BE2C (cell line): ENCODE data around the gene INO80D.
"Not testable (repeated sequence)": the region's sequence is repeated elsewhere in the genome, so short reads cannot be mapped to it uniquely, and the experiment has no call there.

ENCODE experiments used
- DNase-seq: peaks from one replicate; pipeline ENCODE4 v3.0.0-alpha.2; 2020
- H3K27me3 ChIP-seq: fragments of 250-450 bp; sonication (Bioruptor Pico); 2 replicates; pipeline ENCODE4 v1.5.1; 2020; ENCODE audit warnings: mild to moderate bottlenecking
- H3K36me3 ChIP-seq: fragments of 250-450 bp; sonication (Bioruptor Pico); 2 replicates; pipeline ENCODE4 v1.5.1; 2020; ENCODE audit warnings: mild to moderate bottlenecking
- H3K4me1 ChIP-seq: fragments of 250-450 bp; sonication (Bioruptor Pico); 2 replicates; pipeline ENCODE4 v1.5.1; 2020
- H3K4me3 ChIP-seq: 2 replicates; pipeline ENCODE4 v1.5.1; 2011; ENCODE audit warnings: low read depth, low read length
- H3K9me3 ChIP-seq: fragments of 250-450 bp; sonication (Bioruptor Pico); 2 replicates; pipeline ENCODE4 v1.5.1; 2020
- TF ChIP-seq, protein P1 (sequence below): IDR thresholded peaks from 2 replicates; pipeline ENCODE4 v1.5.1; 2012; ENCODE audit warnings: mild to moderate bottlenecking, low read depth, low read length

INO80D gene

DNA sequence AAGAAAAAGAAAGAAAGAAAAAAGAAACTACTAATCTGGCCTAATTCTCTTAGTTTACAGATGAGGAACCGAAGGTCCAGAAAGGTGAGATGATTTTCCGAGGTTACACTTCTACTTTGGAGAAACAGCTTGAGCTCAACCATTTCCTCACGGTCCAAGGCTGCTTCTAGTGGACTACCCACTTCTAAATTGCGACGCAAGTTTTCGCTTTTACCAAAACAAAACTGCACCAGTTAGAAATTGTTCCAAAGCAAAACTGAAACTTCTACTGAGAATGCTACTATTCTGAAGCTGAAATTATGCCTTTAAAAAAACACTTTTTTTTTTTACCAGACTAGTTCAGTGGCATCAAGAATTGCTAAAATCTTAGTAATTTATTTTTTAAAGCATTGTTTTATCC is 101.6 kb downstream of the INO80D start:
- TF ChIP-seq, protein P1, sequence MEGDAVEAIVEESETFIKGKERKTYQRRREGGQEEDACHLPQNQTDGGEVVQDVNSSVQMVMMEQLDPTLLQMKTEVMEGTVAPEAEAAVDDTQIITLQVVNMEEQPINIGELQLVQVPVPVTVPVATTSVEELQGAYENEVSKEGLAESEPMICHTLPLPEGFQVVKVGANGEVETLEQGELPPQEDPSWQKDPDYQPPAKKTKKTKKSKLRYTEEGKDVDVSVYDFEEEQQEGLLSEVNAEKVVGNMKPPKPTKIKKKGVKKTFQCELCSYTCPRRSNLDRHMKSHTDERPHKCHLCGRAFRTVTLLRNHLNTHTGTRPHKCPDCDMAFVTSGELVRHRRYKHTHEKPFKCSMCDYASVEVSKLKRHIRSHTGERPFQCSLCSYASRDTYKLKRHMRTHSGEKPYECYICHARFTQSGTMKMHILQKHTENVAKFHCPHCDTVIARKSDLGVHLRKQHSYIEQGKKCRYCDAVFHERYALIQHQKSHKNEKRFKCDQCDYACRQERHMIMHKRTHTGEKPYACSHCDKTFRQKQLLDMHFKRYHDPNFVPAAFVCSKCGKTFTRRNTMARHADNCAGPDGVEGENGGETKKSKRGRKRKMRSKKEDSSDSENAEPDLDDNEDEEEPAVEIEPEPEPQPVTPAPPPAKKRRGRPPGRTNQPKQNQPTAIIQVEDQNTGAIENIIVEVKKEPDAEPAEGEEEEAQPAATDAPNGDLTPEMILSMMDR = no peak
- H3K36me3 ChIP-seq = no peaks in the 10 kb centered on the region
- no peak for DNase-seq
- no peaks in the 10 kb centered on the region for H3K9me3 ChIP-seq
- no peaks in the 10 kb centered on the region for H3K4me1 ChIP-seq
- H3K27me3 ChIP-seq = no peaks in the 10 kb centered on the region
- H3K4me3 ChIP-seq = no peak overlapping the region

DNA sequence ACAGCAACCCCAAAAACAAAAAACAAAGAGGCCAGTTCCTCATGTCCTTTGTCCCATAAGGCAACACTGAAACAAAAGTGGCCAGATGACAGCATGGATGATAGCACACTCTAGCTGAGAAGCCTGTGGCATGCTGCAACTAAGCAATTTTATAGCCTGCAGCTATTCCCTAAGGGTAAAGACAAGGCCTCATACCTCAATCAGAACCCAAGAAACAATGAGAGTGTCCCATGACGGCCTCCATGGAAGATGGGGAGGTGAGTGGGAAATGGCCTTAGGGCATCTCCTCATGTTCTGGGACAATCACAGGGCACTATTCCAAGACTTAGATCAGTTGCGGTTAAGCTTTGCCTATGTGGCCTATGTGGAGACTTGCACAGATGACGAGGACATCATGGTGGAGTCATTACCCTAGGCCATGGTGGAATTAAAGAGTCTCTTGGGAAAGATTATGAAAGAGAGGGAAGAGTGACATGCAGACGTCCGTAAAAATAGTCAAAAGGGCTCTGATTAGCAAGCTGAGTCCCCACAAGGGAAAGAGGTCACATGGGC is 103.1 kb downstream of the INO80D start:
- H3K4me1 ChIP-seq = no peaks in the 10 kb centered on the region
- no peaks in the 10 kb centered on the region for H3K9me3 ChIP-seq
- no peak for DNase-seq
- H3K36me3 ChIP-seq = no peaks in the 10 kb centered on the region
- no peaks in the 10 kb centered on the region for H3K27me3 ChIP-seq
- TF ChIP-seq, protein P1 = no peak
- H3K4me3 ChIP-seq = no peak overlapping the region

DNA sequence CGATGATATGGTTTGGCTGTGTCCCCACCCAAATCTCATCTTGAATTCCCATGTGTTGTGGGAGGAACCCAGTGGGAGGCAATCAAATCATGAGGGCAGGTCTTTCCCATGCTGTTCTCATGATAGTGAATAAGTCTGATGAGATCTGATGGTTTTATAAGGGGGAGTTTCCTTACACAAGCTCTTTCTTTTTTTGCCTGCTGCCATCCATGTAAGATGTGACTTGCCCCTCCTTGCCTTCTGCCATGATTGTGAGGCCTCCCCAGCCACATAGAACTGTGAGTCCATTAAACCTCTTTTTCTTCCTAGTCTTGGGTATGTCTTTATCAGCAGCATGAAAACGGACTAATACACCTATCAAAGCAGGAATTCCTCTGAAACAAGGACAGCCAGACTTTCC is 107.2 kb downstream of the INO80D start:
- DNase-seq, H3K4me3 ChIP-seq, H3K36me3 ChIP-seq, H3K4me1 ChIP-seq, H3K27me3 ChIP-seq, H3K9me3 ChIP-seq: not testable (repeated sequence)

DNA sequence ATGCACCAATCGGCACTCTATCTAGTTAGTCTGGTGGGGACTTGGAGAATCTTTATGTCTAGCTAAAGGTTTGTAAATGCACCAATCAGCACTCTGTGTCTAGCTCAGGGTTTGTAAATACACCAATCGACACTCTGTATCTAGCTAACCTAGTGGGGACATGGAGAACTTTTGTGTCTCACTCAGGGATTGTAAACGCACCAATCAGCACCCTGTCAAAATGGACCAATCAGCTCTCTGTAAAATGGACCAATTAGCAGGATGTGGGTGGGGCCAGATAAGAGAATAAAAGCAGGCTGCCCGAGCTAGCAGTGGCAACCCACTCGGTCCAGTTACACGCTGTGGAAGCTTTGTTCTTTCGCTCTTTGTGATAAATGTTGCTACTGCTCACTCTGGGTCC is 108.3 kb downstream of the INO80D start:
- not testable (repeated sequence) for H3K27me3 ChIP-seq, H3K4me3 ChIP-seq, H3K4me1 ChIP-seq, H3K9me3 ChIP-seq, H3K36me3 ChIP-seq, DNase-seq

DNA sequence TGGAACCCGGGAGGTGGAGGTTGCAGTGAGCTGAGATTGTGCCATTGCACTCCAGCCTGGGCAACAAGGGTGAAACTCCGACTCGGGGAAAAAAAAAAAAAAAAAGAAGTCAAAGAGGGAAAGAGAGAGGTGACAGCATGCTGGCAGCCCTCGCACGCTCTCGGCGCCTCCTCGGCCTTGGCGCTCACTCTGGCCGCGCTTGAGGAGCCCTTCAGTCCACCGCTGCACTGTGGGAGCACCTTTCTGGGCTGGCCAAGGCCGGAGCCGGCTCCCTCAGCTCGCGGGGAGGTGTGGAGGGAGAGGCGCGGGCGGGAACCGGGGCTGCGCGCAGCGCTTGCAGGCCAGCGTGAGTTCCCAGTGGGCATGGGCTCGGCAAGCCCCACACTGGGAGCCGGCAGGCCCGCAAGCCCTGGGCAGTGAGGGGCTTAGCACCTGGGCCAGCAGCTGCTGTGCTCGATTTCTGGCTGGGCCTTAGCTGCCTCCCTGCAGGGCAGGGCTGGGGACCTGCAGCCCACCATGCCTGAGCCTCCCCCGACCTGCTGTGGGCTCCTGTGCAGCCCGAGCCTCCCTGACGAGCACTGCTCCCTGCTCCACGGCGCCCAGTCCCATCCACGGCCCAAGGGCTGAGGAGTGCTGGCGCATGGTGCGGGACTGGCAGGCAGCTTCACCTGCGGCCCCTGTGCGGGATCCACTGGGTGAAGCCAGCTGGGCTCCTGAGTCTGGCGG is 108.9 kb downstream of the INO80D start:
- not testable (repeated sequence) for DNase-seq, H3K27me3 ChIP-seq, H3K36me3 ChIP-seq, H3K4me1 ChIP-seq, H3K9me3 ChIP-seq, H3K4me3 ChIP-seq

DNA sequence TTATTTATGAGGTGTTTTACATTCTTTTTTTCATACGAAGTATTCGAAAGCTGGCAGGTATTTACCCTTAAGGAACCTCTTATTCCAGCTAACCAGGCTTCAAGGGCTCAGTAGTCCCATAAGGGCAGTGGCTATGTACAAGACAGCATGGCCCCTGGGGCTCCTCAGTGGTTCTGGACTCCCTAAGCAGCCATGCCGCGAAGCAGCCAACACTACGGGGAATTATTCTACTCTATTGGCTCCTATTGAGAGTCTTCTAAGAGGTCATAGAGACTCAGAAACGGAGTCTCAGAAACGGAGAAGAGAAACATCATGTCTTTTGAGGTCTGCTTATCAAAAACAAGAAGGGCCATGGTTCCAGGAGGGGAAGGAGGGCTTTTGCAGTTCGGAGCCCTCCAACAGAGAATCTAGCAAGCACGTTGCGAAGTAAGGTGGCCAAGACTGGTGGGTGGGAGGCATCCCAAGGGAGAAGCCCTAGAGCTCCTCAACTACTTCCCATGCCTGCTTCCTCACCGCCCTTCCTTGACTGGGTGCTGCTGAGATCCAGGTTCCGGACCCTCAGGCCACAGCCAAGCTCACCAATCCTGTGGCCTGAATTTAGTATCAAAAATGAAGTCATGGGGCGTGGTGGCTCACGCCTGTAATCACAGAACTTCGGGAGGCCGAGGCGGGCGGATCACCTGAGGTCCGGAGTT is 109.7 kb downstream of the INO80D start:
- H3K4me1 ChIP-seq = no peaks in the 10 kb centered on the region
- DNase-seq = no peak
- H3K36me3 ChIP-seq = no peaks in the 10 kb centered on the region
- TF ChIP-seq, protein P1 = no peak
- no peaks in the 10 kb centered on the region for H3K27me3 ChIP-seq
- no peak overlapping the region for H3K4me3 ChIP-seq
- H3K9me3 ChIP-seq = no peaks in the 10 kb centered on the region

DNA sequence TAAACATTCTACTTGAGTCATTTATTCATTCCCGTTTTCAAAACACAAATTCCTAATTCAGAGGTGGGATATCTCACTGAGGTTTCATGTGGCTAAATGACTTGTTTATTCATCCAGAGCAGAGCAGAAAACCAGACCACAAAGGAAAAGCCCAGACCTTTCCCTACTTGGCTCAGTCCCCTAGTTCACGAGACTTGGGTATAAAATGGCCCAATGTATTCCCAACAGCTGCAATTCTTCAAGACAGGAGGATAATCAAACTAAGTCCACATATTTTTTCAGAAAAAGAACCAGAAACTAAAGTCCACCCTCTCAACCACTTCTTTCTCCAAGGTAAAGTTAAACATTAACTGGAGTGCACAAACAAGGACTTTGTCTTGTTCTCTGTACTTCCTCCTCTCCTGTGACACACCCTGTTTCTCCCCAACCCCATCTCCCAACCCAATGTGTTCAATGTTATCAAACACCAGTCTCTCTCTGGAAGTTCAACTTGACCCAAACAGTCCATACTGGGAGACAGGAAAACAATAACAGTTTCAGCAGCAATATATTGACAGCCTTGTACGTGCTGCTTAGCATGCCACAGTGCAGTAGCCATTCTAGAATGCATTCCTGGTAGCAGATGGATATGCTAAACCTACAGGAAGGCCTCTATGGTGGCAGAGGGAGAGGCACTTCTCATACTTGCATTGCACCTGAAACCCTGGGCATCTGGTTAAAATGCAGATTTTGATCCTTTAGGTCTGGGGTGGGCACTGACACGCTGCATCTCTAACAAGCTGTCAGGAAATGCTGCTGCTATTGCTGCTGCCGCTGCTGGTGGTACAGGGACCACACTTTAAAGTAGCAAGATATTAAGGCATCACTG is 110.7 kb downstream of the INO80D start:
- H3K36me3 ChIP-seq = no peaks in the 10 kb centered on the region
- no peak for DNase-seq
- H3K4me3 ChIP-seq = no peak overlapping the region
- H3K9me3 ChIP-seq = no peaks in the 10 kb centered on the region
- TF ChIP-seq, protein P1 = no peak
- no peaks in the 10 kb centered on the region for H3K4me1 ChIP-seq
- no peaks in the 10 kb centered on the region for H3K27me3 ChIP-seq
